Activated naive CD4-positive, alpha-beta T cell (primary cell): ENCODE results near the gene CTXN1.
A peak's percentile ranks its signal among the peaks of the same experiment; 100 is the strongest.

Source experiments
- DNase-seq, 4 experiments: peaks; one replicate each; lab custom pipeline; 2025; lab: John Stamatoyannopoulos, UW

Gene CTXN1

DNA sequence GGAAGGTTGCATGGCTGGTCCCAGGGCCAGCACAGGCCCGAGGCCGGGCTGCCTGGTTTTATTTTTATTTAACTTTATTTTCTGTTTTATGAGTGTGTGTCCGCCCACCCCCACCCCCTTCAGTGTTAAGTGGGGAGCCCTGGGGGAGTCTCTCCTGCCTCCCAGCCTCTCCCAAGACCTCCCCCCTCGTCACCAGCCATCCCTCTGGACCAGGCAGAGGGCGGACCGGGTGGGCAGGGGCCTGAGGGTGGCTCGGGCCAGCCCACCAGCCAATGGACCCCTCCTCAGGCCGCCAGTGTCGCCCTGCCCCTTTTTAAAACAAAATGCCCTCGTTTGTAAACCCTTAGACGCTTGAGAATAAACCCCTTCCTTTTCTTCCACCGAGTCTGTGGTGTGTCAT lies 11.8 kb downstream of the CTXN1 start:
- no peak for DNase-seq

GRCh38 chr19:7913652-7914051 lies 12.3 kb downstream of the CTXN1 start:
- no peak for DNase-seq

DNA sequence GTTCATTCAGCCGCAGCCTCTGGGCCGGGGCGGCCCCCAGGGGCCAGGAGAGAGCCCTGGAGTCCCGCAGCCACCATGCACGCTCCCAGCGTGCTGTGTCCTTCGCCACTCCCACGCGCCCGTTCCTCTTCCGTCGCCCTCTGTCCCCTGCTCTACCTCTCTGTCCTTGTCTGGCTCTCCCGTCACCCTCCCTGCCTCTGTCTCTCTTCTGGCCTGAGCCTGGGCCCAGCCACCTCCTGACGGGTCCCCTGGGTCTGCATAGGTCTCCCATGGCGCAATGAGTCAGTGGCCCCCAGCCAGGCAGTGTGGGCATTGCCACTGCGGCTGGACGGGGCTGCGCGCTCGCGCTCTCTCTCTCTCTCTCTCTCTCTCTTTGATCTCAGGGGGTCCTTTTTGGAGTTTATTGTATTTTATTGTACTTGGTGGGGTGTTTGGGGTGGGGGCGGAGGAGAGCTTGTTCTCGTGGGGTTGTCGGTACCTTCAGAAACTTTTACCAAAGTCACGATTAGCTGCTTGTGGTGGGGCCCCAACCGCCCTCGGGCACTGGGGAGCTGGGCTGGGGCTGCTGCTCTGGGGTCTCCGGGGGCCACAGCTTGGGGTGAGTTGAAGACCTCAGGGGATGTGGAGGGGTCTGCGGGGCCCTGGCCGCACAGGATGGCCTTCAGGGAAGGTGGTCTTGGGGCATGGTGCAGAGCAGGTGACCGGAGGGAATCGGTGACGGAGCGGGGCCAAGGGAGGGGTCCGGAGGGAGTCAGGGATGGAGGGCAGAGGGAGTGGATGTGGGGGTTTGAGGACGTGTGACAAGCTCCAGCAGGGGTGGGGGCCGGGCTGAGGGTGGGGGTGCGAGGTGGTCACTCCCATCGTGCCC lies 13.0 kb downstream of the CTXN1 start:
- DNase-seq: no peak

DNA sequence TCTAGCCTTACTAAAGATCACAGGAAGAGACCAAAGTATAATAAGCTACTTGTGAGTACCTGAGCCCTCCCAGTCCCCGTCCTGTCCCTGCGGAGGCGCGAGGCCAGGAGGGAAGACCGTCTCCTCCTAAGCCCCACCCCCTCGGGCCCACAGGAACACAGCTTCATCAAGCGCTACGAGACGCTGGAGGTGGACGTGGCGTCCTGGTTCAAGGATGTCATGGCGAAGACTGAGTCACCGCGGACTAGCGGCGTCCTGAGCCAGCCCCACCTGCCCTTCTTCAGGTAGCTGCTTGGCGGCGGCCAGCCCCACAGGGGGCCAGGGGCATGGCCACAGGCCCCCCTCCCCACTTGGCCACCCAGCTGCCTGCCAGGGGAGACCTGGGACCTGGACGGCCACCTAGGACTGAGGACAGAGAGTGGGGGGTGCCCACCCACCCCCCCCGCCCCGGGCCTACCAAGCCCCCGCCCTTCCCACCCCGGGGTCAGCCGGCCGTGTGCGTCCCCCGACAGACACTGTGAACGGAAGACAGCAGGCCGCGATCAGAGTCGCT lies 13.7 kb downstream of the CTXN1 start:
- DNase-seq: no peak

DNA sequence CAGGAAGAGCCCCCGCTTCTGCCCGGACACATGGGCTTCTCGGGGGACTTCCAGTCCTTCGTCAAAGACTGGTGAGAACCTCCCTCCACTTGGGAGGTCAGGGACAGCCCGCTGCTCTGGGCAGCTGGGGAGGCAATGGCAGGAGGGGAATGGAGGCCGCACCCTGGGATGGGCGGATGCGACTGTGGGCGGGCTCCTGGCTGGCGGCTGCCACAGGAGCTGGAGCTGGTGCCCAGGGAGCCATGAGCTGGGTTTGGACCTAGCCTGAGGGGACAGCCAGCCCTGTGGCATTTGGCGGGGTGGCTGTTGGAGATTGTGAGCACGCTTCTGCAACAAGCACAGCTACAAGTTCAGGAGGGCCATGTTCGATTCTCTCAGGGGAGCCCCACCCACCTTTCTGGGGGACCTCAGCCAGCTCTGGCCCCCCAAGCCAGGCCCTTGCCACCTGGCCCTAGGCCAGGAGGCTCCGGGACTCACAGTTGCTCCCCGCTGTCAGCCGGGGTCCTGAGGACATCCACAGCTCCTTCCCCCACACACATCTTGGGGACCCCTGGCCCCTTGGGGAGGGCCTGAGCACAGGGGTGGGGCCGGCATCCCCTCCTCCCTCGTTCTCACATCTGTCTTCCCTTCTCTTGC lies 14.3 kb downstream of the CTXN1 start:
- DNase-seq: no peak

GRCh38 chr19:7910321-7911161 lies 15.4 kb downstream of the CTXN1 start:
- no peak for DNase-seq

DNA sequence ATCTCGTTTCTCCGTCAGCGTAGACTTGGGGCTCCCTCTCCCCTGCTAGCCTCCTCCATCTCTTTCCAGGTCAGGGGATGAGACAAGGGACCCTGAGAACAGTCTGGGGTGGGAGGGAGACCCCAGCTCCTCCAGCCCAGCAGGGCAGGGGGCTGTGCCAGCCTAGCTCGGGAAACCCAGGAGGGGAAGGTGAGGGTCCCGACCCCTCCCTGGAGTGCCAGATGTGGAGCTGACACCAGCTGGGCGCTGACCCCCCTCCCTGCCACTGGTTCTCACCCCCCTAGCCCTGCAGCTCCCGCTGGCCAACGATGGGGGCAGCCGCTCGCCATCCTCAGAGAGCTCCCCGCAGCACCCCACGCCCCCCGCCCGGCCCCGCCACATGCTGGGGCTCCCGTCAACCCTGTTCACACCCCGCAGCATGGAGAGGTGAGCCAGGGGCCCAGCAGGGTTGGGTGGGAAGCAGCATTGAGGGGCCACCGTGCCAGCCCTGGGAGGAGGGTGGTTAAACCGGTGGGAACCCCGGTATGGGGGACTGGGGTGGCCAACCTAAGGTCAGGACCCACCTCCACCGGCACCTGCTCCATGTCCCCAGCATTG lies 16.4 kb downstream of the CTXN1 start:
- DNase-seq: no peak

- no peak for DNase-seq
Observed at GRCh38 chr19:7908742-7909461, 17.0 kb downstream of the CTXN1 start.

DNA sequence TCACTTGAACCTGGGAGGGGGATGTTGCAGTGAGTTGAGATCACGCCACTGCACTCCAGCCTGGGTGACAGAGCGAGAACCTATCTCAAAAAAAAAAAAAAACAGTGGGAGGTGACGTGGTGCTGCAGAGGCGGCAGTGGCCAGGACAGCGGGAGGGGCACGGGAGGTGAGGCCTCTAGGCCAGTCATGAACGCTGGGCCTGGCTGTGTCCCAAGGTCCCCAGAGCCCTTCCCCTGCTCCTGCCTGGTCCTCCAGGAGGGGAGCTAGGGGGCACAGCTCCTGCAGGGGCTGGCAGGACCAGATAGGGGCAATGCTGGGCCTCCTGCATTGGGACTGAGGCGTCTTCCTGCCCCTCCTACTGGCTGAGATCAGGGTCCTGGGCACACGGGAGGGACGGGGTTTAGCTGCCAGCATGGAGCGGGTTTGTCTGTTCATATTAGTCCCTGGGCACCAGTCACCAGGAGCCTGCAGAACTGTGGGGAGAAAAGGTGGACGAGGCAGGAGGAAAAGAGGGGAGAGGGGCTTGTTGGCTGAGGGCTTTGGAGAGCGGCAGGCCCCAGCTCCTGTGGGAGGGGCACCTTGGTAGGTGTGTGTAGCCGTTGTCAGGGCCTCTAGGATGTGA lies 17.7 kb downstream of the CTXN1 start:
- DNase-seq: no peak

- no peak for DNase-seq
Observed at GRCh38 chr19:7907544-7907943, 18.4 kb downstream of the CTXN1 start.

DNA sequence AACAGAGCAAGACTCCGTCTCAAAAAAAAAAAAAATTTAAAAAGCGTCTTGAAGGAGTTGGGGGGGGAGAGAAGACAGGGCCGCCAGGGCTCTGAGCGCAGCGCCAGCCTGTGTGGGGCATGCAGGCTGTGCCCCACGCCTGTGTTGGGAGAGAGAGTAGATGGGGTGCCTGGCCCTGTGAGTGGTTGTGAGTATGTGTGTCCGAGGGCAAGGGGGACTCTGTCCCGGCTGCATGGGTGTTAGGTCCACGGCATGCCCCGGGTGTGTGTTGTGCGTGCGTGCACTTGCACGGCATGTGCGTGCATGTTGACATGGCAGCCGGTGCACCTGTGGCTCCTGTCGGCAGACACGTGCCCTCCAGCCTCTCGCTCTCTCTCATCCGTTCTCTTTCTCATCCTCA lies 18.8 kb downstream of the CTXN1 start:
- DNase-seq: no peak

DNA sequence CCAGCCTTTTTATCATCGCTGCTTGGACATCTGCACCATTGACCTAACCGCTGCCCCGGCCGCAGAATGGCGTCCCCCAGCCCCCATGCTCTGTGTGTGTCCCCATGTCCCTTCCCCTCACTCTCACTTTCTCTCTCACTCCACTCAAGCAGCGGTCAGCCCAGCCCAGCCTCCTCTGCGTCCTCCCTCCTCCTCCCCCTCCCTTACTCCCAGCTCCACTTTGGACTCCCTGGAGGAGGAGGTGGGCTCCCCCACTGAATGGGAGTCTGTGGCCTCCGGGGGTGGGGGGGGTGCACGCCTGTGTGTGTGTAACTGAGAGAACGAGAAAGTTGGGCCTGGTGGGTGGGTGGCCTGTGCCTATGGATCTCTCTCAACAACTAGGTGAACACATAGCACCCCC lies 20.1 kb downstream of the CTXN1 start:
- no peak for DNase-seq

DNA sequence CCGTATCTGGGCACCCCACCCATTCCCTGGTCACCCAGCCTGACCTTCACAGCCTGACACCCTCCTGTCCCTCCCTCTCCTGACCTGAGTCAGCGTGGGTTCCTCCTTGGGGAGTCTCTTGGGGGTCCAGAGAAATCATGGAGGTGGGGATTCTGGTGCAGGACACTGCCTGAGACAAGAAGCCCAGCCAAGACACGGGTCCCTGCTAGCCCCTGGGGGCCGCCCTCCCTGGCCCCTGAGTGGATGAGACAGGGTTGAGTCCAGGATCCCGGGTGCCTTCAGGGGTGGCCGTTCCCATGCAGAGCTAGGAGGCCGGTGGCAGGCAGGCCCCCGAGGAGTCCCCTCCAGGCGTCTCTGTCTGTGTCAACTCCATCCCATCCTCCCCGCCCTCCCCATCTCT lies 20.7 kb downstream of the CTXN1 start:
- no peak for DNase-seq

- peak in 3 of 4 experiments; percentile 63 to 84 (median 64) for DNase-seq
Observed at GRCh38 chr19:7904074-7905020, 21.6 kb downstream of the CTXN1 start.

DNA sequence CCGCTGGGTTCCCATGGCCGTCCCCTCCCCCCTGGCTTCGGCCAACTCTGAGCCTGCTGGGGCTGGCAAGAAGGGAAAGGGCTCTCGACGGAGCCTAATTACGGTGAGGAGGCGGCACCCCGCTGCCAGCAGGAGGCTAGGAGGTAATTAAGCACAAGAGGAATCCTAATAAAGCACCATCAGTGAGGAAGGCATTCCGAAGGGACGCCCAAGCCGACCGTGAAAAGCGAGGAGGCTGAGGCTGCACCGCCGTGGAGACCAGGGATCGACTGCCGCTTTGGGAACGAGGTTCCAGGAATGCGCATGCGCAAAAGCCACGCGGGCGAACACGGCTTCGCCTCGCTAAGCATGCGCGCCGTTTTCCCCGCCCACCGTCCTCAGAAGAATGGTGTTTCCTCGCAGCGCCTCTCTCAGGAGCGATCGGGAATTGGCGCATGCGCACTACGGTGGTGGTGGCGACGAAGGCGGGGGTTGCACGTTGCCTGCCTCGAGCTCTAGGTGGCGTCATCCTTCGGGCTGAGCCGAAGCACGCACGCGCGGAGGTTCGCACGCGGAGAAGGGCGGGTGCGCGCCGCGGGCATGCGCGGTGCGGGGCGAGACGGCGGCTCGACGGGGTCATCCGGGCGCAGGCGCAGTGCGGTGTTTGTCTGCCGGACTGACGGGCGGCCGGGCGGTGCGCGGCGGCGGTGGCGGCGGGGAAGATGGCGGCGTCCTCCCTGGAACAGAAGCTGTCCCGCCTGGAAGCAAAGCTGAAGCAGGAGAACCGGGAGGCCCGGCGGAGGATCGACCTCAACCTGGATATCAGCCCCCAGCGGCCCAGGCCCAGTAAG lies 22.5 kb downstream of the CTXN1 start, which contains the start of gene MAP2K7:
TSS of gene MAP2K7 (plus strand) at position 634 of the 830 bp plus-strand sequence. CDS start at position 702, 68 bp downstream.
- DNase-seq: peak; percentile 100

GRCh38 chr19:7902796-7903243 lies 23.1 kb downstream of the CTXN1 start:
- DNase-seq: no peak

DNA sequence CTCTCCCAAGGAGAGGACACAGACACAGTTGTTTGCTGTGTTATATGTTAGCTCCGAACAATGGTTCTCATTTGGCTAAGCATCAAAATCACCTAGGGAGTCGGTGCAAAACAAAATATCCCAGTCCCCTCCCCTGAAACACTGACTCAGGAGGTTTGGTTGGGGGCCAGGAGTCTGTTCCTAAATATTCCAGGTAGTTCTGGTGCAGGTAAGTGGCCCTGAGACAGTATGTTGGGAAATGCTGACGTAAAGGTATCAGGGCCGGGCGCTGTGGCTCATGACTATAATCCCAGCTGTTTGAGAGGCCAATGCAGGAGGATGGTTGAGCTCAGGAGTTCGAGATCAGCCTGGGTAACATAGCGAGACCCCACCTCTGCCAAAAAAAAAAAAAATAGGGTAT lies 24.6 kb downstream of the CTXN1 start:
- DNase-seq: no peak

GRCh38 chr19:7900931-7901330 lies 25.0 kb downstream of the CTXN1 start:
- no peak for DNase-seq
